ENCODE data around the gene ST8SIA6.

DNA sequence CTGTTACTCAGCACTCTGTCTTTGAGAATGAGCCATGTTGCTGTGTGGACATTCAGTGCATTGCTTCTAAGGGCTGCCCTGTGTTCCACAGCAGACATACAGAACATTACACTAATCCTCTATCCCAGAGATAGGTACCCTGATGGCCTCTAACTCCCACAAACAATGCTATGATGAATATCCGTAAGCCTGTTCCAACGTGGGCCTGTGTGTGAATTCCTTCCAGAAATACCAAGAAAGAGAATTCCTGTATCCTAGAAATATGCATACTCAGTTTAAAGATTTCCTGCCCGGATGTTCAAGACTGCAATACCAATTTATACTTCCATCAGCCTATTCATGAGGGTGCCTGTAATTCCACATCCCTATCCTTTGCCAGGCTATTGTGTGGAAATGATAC is 21.3 kb upstream of the ST8SIA6 start:
- TF ChIP-seq, protein P1, sequence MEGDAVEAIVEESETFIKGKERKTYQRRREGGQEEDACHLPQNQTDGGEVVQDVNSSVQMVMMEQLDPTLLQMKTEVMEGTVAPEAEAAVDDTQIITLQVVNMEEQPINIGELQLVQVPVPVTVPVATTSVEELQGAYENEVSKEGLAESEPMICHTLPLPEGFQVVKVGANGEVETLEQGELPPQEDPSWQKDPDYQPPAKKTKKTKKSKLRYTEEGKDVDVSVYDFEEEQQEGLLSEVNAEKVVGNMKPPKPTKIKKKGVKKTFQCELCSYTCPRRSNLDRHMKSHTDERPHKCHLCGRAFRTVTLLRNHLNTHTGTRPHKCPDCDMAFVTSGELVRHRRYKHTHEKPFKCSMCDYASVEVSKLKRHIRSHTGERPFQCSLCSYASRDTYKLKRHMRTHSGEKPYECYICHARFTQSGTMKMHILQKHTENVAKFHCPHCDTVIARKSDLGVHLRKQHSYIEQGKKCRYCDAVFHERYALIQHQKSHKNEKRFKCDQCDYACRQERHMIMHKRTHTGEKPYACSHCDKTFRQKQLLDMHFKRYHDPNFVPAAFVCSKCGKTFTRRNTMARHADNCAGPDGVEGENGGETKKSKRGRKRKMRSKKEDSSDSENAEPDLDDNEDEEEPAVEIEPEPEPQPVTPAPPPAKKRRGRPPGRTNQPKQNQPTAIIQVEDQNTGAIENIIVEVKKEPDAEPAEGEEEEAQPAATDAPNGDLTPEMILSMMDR (IDR thresholded peaks at IDR 0.05; ENCODE audit: insufficient read depth, low read length, poor library complexity, severe bottlenecking), result no peak
- TF ChIP-seq EZH2phosphoT487 (conservative IDR thresholded peaks at IDR 0.05; ENCODE audit: low read length), result no peak

Measured in SU-DHL-6 (cell line).